GM19395 (cell line): ENCODE data around the gene MBNL2.

Experiments used
- ATAC-seq: cut with Tn5 transposase; IDR thresholded peaks from one replicate; pipeline ENCODE4 v1.9.1; 2021; ENCODE audit warnings: mild to moderate bottlenecking, moderate library complexity; ENCODE audit not compliant: unreplicated experiment

The MBNL2 gene

DNA sequence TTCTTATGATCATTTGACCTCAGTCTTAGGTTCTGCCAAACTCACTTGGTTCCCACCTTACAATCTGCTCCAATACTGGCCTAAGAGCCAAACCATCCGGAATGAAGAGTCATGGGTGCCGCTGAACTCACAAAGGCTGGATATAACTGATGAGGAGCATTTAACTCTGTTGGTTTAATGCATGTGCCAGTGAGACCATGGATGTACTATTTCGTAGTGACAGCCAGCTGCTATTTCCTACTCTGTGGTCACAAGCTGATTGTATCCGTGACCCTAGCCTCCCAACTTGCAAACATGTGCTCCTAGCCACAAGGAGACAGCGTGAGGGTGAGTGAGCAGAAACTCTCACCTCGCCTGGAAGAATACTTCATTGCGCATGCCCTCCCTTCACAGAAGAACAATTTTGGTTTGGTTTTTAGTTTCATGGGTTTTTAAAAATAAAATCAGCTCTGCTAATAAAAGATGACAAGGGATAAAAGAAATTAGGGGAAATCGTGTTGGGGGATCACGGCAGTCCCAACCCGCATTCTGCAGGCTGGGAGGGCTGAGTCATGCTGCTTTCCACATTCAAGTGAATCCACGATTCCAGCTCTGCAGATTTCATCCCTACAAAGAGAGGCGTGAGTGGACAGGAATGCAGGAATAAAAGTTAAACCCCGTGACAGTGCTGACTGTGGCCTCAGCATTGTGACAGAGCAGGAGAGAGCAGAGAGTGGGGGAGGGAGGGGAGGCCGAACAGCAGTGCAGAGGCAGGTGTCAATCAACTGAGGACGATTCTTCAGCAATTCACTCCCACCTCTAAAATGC is 145.1 kb downstream of the MBNL2 start:
- no peak for ATAC-seq

DNA sequence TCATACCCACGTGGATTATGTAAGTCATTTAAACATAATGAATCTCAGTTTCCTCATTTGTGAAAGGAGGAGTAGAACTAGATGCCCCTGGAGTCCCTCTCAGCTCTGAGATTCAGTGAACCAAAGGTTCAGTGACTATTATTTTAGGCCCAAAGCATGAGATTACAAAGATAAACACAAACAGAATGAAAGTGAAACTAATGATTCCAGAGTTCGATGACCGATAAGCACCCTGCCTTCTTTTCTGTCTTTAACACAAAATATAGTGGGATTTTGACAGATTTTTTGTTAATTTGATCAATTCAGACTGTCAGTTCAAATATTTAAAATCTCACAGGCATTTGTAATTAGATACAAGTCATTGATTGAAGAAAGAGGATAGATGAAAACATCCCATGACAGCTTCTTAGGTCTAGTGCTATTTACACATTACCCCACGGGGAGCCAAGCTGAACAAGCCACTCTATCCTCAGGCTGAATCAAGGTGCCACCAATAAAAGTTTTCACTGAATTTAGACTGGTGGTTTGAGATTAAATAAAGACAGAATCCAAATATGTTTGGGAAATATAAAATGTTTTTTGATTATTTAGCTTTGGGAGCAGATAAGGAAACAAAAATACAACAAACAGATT is 147.2 kb downstream of the MBNL2 start:
- peak; percentile 89 for ATAC-seq

DNA sequence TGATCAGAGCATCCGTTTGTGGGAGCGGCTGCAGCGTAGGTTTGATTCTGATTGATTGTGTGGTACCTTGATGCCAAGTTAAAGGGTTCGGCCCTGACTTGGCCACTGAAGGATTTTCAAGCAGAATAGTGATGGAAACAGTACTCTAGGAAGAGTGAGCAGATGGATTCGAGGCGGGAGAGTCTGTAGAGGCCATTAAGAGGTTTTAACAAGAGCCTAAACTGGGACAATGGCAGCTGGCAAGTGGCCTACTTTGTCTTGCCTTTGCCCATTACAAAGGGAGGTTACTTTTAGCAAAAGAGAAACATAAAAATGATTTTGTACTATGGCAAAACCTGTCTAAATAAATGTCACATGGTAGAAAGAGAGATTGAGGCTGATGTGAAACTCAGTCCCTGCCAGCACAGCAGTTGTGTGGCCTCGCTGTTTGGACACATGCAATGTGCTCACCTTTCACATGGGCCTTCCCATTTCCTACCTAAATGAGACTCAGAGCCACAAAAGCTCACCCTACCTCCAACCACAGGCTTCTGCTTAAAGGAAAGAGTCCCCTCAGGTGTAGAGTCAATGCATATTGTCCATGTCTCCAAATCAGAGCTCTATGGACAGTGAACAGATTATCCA is 149.5 kb downstream of the MBNL2 start:
- ATAC-seq, result no peak

DNA sequence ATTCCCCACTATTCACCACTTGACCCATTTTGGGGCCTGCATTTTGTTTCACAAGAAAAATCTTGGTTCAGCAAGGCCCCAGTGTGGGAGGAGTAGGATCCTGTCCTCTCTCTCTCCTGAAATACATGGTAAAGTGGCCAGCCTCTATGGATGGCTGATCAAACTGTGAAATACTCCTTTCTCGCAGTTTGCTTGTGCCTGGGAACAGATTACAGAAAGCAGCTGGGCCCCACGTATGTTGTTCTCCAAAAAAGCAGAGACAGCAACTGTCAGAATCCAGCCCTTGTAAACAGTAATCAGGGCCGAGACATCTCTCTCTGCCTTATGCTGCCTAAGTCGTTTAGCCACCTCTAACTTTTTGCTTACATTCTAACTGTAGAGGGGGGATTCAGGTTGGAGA is 150.8 kb downstream of the MBNL2 start:
- no peak for ATAC-seq

DNA sequence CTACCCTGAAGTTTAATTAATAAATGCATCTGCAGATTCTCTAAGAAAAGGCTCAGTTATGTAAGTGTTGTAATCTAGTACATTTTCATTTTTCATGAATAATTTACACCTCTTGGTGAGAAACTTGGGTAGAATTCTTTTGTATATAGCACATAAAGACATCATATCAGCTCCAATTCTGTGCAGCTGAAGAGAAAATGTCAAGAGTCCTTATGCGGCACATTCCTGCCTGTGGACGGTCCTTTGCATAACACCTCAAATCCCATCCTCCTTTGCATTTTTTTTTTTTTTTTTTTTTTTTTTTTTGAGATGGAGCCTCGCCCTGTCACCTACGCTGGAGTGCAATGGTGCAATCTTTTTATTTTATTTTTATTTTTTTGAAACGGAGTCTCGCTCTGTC is 151.7 kb downstream of the MBNL2 start:
- ATAC-seq, result no peak

DNA sequence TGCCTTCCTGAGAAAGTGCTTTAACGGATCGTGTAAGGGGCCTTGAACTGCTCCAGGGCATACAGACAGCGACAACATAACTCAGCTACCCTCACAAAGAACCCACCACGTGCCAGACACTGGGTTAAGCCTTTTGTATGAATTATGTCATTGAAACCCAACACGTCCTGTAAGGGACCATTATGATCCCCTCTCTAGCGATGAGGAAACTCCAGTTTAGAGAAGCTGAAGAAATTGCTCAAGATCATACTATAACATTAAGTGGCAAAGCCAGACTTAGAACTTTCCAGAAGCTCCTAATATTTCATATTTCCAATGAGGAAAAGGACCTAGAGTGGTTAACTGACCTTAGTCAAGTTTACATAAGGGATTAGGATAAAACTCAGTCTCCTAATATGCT is 154.8 kb downstream of the MBNL2 start:
- ATAC-seq, result no peak

DNA sequence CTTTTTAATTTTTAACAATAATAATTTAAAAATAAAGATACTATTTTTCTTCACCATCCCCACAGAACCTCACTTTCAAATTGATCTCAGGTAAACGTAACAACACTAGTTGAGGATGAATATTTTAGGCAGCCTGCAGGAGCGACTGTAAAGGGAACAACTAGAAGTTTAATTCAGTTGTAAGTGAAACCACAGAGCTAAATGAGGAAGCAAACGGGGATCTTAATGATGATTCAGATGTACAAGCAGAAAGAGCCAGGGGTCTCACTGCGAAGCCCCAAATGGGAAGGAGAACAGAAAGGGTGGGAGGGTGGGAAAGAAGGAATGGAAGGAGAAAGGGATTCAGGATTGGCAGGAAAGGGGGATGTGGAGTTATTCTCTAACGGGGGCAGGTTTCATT is 157.3 kb downstream of the MBNL2 start:
- ATAC-seq, result no peak

DNA sequence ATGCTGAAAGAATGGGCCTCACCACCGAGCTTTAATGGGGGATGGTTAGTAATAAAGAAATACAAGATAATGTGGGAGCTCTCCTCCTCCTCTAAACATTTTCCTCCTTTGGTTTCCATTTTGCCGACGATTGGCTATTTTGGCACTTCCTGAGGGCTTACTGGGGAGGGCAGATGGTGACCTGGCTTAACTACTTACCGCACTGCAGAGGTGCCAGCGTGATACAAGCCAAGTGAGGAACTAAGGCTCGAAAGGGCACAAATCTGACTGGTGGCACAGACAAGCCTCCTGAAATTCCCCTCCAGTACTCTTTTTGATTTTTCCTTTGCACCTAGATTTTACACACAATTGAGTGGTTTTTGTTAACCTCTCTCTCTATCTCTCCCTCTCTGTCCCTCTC is 158.6 kb downstream of the MBNL2 start:
- no peak for ATAC-seq

DNA sequence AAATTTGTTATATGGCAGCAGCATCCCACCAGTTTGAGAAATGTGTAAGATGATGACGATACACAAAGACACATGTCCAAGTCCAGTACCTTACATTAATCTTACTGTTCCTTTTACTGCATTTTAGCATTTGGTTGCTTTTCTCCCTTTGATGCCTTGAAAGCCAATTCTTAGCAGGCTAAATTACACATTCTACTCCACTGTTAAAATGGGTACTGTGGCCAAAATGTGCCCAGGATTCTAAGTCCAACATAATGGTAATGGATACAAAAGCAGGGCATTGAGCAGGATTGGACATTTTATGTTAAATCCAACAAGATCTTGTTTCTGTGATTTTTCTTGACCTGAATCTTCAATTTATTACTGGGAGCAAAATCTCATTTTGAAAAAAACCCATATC is 159.1 kb downstream of the MBNL2 start:
- no peak for ATAC-seq

DNA sequence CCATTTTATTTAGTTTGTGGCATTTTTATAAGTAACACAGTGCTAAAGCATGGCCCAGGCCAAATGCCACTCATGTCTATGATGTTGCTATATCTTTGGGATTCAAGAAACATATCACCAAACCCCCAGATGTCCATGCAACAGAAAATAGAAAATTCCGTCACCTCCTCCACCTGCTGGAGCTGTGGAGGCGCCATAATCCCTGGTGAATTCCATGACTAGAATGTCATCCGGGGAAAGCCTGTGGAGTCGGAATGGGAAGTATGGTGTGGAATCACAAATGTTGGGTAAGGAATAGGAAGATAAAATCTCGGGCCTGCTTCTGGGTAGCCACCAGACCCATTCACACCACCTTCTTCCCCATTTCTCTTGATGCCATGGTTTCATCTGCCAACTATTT is 160.1 kb downstream of the MBNL2 start:
- ATAC-seq, result no peak

DNA sequence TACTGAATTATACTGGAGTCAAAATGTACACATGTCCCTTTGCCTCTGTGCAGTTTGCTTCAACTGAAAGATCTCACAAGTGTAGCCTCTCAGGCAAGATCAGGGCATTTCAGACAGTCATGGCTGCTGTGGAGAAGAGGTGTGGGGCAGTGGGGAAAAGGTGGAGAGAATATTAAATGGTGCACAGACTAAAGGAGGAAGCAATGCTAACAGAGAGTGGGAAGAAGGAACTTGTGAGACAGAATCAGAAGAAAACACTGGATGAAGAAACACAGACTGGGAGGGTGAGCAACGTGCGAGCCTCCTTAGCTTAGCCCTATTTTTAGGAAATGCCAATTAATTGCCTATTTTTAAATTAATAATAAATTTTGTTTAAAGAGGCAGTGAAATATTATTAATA is 162.2 kb downstream of the MBNL2 start:
- no peak for ATAC-seq

DNA sequence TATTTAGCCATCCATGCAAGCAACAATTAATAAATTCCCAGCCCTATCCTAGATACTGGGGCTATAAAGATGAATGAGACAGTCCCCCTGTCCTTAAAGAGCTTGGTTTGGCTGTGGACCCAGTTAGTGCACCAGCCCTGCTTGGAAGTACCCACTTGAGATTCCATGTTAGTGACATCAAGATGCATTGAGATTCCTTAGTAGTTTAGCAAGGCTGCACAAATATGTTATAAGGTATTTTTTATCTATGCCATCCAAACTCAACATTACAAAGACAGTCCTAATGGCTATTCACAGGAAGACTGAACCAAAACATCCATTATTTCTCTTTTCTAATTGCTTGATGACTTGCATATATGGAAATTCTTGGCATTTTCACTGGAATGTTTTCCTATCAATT is 163.0 kb downstream of the MBNL2 start:
- ATAC-seq, result no peak

DNA sequence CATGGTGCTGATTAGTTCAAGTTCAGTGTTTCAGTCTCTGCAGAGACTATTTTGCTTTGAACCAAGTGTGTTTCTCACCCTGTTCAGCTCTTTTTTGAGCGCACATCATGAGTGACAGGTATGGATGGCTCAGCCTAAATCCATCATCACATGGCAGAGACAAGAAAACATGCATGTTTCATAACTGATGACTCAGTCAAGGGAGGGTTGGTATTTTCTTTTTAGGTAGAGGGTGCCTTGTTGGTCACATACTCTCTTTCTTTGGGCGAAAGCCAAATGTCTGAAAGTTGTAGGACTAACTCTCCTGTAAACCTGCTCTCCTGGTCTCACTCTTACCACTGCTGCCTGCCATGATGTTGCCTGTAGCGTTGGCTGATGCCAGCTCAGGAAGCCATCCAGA is 163.7 kb downstream of the MBNL2 start:
- ATAC-seq, result no peak

DNA sequence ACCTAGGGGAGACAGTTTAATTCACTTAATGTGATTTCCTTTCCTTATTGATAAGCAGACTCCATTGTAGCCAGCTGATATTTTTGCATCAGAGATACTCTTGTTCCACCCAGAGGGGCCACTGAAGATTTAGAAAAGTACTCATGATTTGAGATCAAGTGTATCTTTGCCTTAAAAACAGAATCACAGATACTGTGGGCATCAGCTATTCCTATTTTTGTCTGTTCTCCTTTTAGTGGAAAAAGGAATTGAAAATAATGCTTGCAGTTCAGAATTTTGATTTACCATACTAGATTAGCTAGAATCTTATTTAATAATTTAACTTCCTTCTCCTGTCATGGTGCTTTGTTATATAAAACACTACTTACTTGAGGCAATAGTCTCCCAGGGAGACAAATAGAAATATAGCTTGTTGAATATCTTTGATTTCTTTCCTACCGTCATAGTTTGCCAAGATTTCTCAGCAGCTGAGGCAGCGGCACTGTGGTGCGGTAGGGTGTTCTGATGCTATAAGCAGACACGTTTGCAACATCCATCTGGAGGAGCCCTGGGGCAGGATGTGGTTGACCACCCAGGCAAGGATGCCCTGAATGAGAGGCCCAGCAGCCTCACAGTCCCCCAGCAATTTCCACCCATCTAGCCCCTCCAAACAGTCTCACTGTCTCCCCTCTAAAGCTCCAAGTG is 164.8 kb downstream of the MBNL2 start:
- ATAC-seq, result peak; percentile 57

DNA sequence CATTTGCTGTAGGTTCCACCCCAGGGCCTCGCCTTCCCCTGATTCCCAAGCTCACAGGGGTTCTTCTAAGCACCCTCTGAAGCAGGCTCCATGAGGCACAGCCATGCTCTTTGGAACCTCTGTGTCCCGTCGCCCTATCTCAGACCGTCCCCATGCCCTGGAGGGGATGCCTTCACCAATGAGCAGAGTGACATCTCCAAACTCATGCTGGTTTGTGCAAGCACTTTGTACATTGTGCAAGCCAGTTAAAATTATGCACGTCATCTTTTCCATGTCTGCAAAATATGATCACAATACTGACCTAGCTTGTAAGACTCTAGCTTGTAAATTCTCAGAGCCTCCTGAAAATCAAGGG is 165.3 kb downstream of the MBNL2 start:
- ATAC-seq, result no peak

DNA sequence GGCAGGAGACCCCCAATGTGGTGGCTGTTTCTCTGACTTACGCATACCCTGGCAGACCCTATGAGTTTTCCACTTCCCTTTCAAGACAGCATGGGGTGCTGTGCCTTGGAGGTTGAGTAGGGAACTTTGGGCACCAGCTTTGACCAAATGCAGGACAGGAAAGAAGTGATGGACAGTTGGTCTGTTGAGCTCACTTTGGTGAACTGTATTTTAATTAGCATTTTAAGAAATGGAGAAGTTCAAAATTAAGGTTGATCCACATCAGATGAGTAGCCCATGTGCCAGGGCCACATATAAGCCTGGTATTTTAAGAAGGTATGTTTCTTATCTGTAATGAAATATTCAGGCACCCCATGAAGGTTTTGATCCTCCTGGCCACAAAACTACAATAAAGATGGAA is 165.8 kb downstream of the MBNL2 start:
- no peak for ATAC-seq

DNA sequence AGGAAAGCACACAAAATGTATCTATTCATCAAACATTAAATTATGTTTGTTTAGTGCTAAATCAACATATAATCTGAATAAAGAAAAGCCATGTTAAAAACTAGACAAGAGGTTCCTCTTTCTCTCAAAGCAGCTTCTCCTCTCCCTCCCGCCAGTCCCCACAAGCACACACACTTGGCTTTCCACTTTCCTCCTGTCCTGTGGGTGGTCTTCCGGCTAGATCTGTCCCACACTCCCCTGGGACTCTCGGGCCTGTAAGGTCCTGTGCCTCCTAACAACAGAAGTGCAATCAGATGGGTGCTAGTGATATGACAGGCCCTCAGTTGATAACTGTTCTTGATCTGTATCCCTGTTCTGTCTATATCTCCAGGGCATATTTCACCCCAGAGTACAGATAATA is 166.2 kb downstream of the MBNL2 start:
- ATAC-seq, result no peak

DNA sequence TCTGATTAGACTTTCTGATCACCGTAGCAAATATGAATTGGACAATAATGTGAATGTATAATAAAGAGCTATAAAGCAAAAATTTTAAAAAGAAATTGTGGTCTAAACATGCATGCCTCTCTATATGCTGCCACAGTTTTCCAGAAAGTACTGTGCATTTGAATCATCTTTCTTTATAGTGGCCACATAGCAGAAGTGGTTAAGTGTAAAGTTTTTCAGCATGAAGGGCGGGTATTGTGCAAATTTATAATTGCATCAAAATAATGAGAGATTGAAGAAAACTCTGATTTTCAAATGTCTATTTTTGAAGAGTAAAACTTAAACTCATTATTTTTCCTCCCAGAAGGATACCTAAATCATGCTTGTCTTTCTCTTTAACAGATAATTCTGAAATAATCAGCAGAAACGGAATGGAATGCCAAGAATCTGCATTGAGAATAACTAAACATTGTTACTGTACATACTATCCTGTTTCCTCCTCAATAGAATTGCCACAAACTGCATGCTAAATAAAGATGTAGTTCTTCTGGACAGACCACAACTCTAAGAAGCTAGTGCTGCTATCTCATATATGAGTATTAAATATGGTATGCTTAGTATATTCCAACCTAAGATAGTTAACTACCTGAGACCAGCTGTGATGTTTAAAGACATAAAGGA is 168.9 kb downstream of the MBNL2 start:
- ATAC-seq, result no peak

DNA sequence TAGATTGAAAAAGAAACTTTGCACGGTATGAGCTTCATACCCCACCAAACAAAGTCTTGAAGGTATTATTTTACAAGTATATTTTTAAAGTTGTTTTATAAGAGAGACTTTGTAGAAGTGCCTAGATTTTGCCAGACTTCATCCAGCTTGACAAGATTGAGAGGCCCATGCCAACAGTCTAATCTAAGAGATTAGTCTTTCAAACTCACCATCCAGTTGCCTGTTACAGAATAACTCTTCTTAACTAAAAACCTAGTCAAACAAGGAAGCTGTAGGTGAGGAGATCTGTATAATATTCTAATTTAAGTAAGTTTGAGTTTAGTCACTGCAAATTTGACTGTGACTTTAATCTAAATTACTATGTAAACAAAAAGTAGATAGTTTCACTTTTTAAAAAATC is 169.9 kb downstream of the MBNL2 start:
- no peak for ATAC-seq

DNA sequence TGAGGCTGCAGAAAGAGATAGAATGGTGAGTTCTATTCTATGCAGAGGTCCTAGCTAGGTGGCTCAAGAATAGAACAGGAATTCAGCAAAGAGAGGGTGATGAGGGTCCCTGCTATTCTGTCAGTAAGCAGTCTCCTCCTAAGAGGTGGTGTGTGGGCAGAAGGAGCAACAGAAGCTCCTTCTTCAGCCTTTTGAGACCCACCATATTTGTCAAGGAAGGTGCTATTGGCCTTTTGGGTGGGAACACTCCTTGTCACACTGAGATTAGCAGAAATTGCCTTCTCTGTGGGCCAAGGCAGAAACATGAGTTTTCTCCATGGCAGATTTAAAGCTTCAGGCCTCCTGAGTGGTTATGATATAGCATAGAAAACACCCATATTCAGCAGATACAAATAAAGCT is 172.4 kb downstream of the MBNL2 start:
- no peak for ATAC-seq

DNA sequence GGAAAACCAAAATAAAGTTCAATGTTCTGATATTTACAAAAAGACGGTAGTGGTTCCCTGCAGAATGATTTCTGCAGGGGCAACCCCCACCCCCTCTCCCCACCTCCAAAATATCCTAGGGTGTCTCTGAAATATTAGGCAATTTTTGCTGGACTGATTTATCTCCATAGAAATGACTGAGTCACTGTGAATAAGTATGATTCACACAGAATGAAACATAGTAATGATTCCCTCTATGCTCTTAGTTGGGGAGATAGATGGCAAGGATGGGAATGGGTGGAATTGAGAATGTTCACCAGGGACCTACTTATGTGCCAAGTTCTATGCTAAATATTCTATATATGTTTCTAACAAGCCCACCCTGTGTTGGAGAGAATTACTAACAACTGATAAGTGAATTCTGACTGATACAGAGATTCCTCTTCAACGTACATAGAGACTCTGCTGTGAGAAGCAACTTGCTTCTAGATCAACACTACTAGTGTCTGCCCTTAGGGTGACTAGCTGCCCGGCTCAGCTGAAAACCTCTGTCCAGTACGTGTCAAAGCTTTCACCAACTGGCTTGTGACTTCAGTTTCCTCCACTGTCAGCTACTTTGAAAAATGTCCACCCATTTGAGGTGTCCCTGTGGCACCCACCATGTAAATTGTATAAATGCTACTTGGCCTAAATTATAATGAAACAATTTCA is 173.5 kb downstream of the MBNL2 start:
- no peak for ATAC-seq
